SK-N-SH treated with all-trans-retinoic acid at 6 μM for 48 hours (cell line): ENCODE measurements around the gene KRTAP4-3.
"Not testable (repeated sequence)": the region's sequence is repeated elsewhere in the genome, so short reads cannot be mapped to it uniquely, and the experiment has no call there.

ENCODE experiments used
- RARB ChIP-seq: fragments of 250-450 bp; sonication (Bioruptor Pico); IDR thresholded peaks from 2 replicates; pipeline ENCODE4 v1.8.0; 2021; ENCODE audit warnings: mild to moderate bottlenecking, moderate library complexity
- ZNF565 ChIP-seq: fragments of 450-650 bp; formaldehyde crosslinking; conservative IDR thresholded peaks from 2 replicates; pipeline ENCODE4 v1.5.0; 2020; ENCODE audit warnings: low read depth, mild to moderate bottlenecking, moderate library complexity
- ZNF8 ChIP-seq: fragments of 450-650 bp; formaldehyde crosslinking; IDR thresholded peaks from 2 replicates; pipeline ENCODE4 v1.5.0; 2020; ENCODE audit warnings: mild to moderate bottlenecking, moderate library complexity
- TF ChIP-seq, protein P1 (sequence below): fragments of 250-450 bp; sonication (Bioruptor Pico); IDR thresholded peaks from 2 replicates; pipeline ENCODE4 v1.5.1; 2020; ENCODE audit warnings: low read depth, mild to moderate bottlenecking, moderate library complexity

DNA sequence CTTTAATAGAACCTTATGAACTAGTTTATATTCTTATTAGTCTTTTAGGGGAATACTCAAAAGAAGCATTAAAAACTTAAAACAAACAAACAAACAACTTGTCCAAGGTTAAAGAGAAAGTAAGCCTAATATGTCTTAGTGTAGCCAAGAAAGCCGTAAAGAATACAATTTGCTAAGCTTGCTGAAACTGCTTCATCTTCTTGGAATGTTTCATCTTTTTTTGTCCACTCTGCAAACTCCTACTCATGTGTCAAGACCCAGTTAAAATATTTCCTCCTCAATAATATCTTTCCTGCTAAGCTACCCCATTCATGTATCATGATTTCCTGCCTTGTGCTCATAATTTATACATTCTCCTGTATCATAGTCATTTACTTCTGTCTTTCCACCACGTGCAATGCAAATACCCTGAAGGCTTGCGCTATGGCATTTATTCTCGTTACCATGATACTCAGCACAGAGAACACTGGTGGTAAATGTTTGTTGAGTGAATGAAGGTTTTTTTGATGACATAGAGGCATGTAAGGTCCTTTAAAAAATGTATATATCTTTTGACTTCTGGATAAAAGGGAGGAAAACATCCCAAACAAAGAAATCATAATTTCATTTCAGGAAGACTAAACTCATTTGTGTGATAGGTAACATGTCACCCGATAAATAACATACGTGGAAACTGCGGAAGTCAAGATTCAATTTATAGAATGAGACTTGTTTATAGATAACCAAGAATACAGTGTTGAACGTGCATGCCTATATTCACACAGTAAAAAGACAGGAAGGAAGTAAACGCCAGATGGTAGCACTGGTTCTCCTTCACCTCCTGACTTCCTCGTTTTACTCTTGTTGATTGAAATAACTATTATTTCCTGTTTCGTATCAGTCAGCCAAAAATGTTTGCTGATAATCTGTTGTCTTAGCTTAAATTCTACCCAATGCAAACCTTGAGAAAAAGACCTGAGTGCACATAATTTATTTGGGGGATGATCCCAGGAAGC lies 48.0 kb downstream of the KRTAP4-3 start:
- not testable (repeated sequence) for TF ChIP-seq ZNF565, RARB, ZNF8 (CRISPR knock-in tag)
- TF ChIP-seq, protein P1, sequence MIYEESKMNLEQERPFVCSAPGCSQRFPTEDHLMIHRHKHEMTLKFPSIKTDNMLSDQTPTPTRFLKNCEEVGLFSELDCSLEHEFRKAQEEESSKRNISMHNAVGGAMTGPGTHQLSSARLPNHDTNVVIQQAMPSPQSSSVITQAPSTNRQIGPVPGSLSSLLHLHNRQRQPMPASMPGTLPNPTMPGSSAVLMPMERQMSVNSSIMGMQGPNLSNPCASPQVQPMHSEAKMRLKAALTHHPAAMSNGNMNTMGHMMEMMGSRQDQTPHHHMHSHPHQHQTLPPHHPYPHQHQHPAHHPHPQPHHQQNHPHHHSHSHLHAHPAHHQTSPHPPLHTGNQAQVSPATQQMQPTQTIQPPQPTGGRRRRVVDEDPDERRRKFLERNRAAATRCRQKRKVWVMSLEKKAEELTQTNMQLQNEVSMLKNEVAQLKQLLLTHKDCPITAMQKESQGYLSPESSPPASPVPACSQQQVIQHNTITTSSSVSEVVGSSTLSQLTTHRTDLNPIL, result not testable (repeated sequence)
